TTC549 (cell line): ENCODE measurements around the gene VN1R4.
"Not testable (repeated sequence)": the region's sequence is repeated elsewhere in the genome, so short reads cannot be mapped to it uniquely, and the experiment has no call there.

Source experiments
- FAIRE-seq: peaks from 2 replicates; lab custom pipeline; 2012; peaks lifted over from hg19 to GRCh38; lab: Jason Lieb, UNC

VN1R4 gene, protein sequence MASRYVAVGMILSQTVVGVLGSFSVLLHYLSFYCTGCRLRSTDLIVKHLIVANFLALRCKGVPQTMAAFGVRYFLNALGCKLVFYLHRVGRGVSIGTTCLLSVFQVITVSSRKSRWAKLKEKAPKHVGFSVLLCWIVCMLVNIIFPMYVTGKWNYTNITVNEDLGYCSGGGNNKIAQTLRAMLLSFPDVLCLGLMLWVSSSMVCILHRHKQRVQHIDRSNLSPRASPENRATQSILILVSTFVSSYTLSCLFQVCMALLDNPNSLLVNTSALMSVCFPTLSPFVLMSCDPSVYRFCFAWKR

DNA sequence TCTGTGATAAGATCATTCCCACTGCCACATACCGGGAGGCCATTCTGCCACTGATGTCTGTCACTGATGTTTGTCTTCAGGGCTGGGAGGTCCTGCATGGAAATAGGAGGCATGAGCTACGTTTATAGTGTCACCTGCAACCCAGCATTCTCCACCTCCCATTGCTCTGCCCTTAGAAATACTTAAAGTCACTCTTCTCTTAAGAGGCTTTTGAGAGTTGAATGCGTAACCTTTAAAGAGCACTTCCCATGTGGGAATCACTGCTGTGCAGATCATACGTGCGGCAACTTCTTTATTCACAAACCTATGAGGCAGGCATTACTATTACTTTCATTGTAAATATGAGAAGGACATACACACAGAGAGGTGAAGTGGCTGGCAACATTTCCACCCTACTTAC is at the start of gene VN1R4:
Gene VN1R4, minus strand, starts transcription at position 101 of the 400 bp plus-strand sequence. Its CDS starts 58 bp downstream, at position 43.
- not testable (repeated sequence) for FAIRE-seq

DNA sequence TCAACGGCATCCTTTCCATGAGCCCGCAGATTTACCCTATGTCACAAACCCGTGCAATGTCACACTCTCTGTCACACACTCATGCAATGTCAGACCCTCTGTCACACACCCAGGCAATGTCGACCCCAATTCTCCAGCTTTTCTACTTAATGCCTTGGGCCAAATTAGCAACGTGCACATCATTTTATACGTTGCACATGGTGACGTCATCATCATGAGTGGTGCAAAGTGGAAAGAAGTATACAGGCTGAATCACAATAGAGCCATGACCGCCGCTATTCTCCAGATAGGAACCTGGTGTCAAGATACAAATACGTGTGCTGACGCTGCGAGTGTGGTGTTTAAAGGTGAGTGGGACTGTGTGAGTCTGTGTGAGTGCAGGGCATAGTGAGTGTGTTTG is 44.4 kb upstream of the VN1R4 start:
- no peak for FAIRE-seq

DNA sequence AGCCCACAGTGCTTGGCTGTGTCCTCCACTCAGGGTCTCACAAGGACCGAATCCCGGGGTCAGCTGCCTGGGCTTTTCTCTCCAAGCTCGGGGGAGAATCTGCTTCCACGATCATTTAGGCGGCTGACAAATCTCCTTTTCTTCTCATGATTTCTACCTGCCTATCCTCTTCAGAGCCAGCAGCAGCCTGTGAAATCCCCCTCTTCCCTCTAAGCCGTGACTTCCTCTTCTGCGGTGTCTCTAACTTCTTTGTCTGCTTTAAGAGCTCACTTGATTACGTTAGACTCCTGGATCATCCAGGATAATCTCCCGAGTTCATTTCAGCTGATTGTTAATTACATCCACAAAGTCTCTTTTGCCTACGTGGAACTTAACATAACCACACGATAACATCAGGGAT is 43.5 kb upstream of the VN1R4 start:
- FAIRE-seq = no peak

DNA sequence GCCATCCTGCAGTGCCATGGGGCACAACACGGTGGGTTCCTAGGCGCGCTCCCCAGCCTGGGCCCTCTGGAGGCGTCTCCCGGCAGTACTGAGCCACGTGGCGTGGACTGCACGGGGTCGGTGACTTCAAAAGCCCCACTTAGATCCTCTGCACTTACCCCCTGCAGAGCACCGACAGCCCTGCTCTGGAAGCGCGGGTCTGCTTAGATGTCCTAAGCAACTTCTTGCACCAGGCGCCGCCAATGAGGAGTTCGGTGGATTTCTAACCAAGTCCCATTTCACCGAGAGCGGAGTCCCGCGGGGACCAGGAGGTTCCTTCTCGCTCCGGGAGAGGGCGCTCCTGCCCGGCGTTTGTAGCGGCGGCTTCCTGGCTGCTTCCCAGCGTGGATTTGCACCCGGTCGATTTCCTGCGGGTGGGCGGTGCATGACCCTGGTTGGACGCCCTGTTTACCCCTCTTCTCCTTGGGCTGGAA is 40.9 kb upstream of the VN1R4 start:
- FAIRE-seq = no peak

DNA sequence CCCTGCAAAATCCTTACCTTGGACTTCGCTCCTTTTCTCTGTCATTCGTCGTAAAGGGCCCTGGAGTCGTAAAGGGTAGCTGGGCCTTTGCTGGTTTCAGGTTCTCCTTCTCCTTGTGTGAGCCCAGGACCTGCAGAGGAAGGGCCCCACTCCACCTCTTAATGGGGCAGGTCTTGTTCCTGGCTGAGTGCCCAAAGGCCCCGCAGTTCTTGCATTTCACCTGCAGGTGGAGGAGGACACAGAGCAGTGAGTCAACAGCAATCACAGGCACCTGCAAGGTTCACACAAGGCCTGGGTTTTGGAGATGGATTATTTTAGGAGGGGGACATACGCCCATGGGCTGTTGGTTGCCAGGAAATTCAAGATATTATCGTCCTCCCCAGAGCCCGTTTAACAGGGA is 33.8 kb upstream of the VN1R4 start:
- FAIRE-seq = not testable (repeated sequence)

DNA sequence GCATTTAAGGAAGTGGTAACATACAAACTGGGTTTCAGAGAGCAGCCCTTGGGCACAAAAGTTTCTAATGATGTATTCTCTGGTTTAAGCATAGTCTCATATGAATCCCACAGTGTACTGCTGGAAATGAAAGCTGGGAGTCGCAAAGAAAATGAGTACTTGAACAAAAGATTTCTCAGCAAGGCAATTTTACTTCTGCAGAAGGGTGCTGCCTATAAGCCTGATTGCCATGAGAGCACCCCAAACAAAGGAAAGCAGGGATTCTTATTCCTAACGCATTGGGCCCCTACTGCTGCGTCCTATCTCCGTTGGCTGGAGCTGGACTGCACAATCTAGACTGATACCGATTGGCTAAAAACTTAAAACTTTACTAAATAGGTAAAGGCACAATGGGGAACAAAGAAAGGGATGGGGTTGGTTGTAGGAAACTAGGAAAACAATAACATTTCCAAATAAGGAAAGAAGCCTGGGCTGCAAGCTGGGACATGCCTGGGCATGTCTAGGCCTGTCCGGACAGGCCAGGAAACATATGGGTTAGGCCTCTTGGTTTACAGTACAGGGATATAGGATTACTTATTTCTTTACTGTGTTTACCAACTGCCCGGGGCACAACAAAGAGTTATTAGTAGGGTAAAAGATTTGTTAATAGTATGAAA is 27.4 kb upstream of the VN1R4 start:
- no peak for FAIRE-seq

DNA sequence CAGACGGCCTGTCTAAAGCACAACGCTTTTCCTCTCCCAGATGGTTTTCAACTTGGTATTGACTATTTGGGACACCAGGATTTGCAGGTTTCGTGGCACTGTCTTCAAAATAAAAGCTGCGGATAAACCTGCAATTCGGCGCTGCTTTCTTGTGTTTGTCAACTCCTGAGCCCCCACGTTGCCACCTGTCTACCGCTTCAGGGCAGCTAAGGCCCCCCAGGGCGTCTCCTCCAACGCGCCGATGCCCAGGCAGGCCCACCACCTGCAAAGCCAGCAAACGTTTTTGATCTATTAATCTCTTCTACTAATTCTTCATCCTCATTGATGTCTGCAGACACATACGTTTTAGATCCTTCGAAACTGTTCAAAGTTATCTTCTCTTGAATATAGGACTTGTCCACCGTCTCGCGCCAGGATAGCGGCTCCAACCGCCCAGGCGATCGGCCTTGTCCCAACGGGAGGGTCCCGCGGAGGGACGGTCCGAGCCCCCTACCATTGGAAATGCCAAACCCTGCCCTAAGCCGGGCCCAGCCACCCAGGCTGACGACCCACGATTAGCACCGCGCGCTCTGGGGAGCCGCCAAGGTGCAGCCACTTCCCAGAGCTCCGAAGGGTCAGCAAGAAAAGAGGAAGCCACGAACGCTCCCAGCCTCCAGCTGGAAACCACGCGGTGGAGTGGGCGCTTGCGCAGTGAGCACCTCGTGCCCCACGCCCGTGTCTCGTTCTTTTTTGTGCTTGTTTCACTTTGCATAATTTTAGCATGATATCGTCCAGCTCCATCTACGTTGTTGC is 23.4 kb upstream of the VN1R4 start:
- no peak for FAIRE-seq

DNA sequence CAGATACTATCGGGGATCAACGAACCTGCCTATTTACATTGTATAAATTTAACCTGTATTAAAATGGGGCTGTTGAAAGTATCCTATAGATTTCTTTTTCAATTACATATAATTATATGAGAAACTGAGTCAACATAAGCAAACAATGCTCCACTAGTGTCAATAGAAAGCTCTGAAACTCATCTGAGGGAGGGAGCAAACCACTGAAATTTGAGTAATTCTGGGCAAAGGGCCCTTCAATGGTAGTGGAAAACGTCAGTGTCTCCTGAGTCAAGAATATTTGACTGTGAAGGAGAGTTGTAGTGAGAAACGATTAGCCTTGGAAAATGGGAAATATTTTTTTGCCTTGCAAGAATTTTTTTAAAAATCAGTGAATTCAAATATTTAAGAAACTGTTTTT is 17.6 kb upstream of the VN1R4 start:
- FAIRE-seq = no peak

DNA sequence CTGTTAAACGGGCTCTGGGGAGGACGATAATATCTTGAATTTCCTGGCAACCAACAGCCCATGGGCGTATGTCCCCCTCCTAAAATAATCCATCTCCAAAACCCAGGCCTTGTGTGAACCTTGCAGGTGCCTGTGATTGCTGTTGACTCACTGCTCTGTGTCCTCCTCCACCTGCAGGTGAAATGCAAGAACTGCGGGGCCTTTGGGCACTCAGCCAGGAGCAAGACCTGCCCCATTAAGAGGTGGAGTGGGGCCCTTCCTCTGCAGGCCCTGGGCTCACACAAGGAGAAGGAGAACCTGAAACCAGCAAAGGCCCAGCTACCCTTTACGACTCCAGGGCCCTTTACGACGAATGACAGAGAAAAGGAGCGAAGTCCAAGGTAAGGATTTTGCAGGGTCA is 14.4 kb upstream of the VN1R4 start:
- not testable (repeated sequence) for FAIRE-seq

DNA sequence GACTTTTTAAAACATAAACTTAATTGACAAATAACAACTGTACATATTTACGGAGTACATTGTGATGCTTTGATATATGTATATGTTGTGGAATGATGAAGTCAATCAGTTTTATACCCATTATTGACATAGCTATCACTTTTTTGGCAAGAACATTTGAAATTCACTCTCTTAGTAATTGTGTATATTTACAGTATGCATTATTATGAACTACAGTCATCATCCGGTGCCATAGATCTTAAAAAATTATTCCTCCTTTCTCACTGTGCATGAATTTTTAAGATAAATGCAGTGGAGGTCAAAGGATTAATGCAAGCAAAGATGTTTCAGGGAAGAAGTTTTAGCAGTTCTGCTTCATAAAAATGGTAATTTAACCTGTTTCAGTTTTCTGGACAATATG is 8.0 kb upstream of the VN1R4 start:
- FAIRE-seq = no peak

DNA sequence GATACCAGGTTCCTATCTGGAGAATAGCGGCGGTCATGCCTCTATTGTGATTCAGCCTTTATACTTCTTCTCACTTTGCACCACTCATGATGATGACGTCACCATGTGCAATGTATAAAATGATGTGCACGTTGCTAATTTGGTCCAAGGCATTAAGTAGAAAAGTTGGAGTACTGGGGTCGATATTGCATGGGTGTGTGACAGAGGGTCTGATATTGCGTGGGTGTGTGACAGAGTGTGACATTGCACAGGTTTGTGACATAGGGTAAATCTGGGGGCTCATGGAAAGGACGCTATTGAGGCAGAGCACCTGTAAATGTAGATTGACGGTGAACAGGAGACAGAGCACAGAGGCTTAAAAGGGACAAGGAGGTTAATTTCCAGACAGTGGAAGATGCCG is 4.5 kb upstream of the VN1R4 start:
- FAIRE-seq = no peak

DNA sequence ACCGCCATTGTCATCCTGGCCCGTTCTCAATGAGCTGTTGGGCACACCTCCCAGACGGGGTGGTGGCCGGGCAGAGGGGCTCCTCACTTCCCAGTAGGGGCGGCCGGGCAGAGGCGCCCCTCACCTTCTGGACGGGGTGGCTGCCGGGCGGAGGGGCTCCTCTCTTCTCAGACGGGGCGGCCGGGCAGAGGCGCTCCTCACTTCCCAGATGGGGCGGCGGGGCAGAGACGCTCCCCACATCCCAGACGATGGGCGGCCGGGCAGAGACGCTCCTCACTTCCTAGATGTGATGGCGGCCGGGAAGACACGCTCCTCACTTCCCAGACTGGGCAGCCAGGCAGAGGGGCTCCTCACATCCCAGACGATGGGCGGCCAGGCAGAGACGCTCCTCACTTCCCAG is 2.3 kb upstream of the VN1R4 start:
- FAIRE-seq = not testable (repeated sequence)

DNA sequence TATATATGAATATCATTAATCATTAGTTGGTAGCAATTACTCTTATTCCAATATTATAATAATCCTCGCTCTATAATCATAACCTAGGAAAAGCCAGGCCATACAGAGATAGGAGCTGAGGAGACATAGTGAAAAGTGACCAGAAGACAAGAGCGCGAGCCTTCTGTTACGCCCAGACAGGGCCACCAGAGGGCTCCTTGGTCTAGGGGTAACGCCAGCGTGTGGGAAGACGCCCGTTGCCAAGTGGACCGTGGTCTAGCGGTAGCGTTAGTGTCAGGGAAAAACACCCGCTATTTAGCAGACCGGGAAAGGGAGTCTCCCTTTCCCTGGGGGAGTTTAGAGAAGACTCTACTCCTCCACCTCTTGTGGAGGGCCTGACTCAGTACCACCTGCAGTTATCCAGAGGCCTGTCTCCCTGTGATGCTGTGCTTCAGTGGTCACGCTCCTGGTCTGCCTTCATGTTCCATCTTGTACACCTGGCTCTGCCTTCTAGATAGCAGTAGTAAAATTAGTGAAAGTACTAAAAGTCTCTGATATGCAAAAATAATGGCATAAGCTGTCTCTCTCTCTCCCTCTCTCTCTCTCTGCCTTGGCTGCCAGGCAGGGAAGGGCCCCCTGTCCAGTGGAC is 9.7 kb downstream of the VN1R4 start, which contains the start of gene VN1R2:
Gene VN1R2, plus strand, starts transcription at position 578 of the 628 bp plus-strand sequence. CDS start 84 bp downstream, outside the sequence.
- FAIRE-seq = not testable (repeated sequence)

DNA sequence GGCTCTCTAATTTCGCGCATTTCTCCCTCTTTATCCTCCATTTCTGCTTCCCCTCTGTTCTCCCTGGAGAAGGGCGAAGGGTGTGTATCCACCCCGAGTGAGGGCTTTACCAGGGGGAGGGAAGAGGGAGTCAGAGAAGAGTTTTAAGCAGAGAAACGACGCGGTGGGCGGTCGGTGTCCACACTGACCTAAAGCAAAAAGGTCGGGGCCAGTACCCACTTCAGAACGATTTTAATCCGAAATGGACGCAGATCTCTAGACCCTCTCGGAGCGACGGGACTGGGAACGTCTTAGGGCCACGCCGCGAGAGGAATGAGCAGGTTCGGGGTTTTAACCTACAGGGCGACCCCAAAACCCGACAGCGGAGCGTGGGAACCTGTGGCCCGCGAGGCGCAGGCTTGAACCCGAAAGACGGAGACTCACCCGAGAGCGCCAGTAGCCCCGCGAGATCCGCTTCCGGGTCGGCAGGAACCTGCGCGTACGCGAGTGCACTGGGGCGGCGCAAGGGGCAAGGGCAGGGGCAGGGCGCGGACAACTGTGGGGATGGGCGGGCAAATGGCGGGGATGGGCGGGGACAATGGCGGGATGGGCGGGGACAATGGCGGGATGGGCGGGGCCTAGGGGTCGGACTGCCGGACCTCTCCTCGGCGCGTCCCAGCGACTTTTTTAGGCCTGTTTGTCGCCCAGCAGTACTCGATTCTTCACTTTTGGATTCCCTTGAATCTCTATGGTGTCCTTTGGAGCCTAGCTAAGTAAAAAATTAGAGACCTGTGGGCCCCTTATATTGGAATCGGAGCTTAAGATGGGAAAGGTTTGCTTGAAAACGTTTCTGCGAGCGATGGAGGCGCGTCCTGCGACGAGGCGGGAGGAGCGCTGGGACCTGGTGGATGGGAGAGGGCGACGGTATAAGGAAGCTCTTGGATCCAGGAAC is 12.8 kb downstream of the VN1R4 start, which contains the start of gene ZNF677:
Gene ZNF677, minus strand, starts transcription at position 463 of the 931 bp plus-strand sequence. CDS start 3,323 bp downstream, outside the sequence.
- no peak for FAIRE-seq

DNA sequence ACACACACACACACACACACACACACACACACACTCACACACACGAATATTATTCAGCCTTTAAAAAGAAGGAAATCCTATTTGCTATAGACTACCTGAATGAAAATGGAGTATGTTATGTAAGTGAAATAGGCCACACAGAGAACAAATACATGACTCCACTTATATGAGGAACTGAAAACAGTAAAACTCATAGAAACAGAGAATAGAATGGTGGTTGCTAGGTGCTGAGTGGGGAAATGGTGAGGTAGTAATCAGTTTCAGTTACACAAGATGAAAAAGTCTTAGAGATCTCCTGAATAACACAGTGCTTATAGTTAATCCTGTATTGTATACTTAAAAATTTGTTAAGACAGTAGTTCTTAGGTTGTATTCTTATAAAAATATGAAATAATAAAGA is 21.0 kb downstream of the VN1R4 start:
- no peak for FAIRE-seq

DNA sequence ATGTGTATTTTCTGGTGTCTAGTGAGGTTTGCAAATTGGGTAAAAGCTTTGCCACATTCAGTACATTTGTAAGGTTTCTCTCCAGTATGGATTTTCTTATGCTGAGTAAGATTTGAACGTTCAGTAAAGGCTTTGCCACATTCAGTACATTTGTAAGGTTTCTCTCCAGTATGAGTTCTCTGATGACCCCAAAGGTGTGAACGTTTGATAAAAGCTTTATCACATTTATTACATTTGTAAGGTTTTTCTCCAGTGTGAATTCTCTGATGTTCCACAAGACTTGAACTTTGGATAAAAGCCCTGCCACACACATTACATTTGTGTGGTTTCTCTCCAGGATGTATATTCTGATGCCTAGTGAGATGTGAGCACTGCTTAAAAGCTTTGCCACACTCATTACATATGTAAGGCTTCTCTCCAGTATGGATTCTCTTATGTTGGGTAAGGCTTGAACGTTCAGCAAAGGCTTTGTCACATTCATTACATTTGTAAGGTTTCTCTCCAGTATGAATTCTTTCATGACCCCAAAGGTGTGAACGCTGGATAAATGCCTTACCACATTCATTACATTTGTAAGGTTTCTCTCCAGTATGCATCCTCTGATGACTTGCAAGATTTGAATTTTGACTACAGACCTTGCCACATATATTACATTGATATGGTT is 30.3 kb downstream of the VN1R4 start:
- FAIRE-seq = no peak

DNA sequence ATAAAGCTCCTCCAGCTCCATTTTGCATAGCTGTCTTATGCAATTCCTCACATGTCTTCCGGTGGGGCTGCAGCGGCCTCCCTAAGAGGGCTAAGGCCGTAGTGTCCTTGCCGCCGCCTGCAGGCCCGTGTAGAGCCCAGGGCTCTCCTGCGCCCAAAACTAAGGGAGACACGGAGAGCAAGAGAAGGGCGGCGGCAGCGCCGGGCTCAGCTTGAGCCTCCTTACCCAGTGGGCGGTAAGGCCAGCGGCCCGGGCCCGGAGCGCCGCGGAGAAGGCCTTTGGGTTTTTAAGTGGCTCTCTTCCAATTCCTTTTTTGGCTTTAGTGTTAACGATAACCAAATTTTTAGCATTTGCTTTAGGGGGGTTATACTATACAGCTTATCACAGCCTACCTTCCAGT is 42.9 kb downstream of the VN1R4 start:
- no peak for FAIRE-seq

DNA sequence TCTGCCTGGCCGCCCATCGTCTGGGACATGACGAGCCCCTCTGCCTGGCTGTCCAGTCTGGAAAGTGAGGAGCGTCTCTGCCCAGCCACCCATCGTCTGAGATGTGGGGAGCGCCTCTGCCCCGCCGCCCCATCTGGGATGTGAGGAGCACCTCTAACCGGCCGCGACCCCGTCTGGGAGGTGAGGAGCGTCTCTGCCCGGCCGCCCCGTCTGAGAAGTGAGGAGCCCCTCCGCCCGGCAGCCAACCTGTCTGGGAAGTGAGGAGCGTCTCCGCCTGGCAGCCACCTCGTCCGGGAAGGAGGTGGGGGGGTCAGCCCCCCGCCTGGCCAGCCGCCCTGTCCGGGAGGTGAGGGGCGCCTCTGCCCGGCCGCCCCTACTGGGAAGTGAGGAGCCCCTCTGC is 44.8 kb downstream of the VN1R4 start:
- not testable (repeated sequence) for FAIRE-seq
